Sigmoid colon (tissue), 7 donors: ENCODE data around the gene NECTIN1. TPM values are rescaled to one million over a fixed set of nuclear protein-coding genes. Genes with fewer than 3 reads are reported as not detected.
"Not testable (repeated sequence)": the region's sequence is repeated elsewhere in the genome, so short reads cannot be mapped to it uniquely, and the experiment has no call there.

ENCODE experiments used
- DNase-seq: peaks from one replicate; pipeline ENCODE4 v3.0.0-alpha.2; 2019
- H3K27ac ChIP-seq, 4 donors: fragments of 200-600 bp; sonication (generic); one replicate each; pipeline ENCODE4 v1.5.1; 2016 to 2019; ENCODE audit warnings: mild to moderate bottlenecking in 1 of 4
- H3K27me3 ChIP-seq, 3 donors: fragments of 200-600 bp; sonication (generic); one replicate each; pipeline ENCODE4 v1.5.1; 2019; ENCODE audit warnings: mild to moderate bottlenecking in 1 of 3
- H3K36me3 ChIP-seq, 4 donors: fragments of 200-600 bp; sonication (generic); one replicate each; pipeline ENCODE4 v1.5.1; 2016 to 2019
- H3K4me1 ChIP-seq, 4 donors: fragments of 200-600 bp; sonication (generic); one replicate each; pipeline ENCODE4 v1.5.1; 2017 to 2019
- H3K4me3 ChIP-seq, 4 donors: fragments of 200-600 bp; sonication (generic); one replicate each; pipeline ENCODE4 v1.5.1; 2017 to 2019; ENCODE audit warnings: mild to moderate bottlenecking in 2 of 4, moderate library complexity in 1 of 4
- H3K9me3 ChIP-seq, 4 donors: fragments of 200-600 bp in 3 of 4; sonication (generic) in 3 of 4; one replicate each; pipeline versions ENCODE4 v1.5.1 to v1.6.1; 2013 to 2019
- CTCF ChIP-seq, 4 experiments: fragments of 450-650 bp in 3 of 4; fragments of 200-600 bp in 1 of 4; IDR thresholded peaks; one replicate each; pipeline ENCODE4 v1.5.1; 2016 to 2019; ENCODE audit warnings: antibody characterized with exemption in 4 of 4, mild to moderate bottlenecking in 3 of 4, moderate library complexity in 2 of 4
- EP300 ChIP-seq, 4 donors: sonication (generic); formaldehyde crosslinking; IDR thresholded peaks; one replicate each; pipeline ENCODE4 v1.6.1; 2017; ENCODE audit warnings: antibody characterized with exemption in 4 of 4
- POLR2A ChIP-seq, 2 donors: fragments of 450-650 bp; IDR thresholded peaks; one replicate each; pipeline ENCODE4 v1.6.1; 2016; ENCODE audit warnings: antibody characterized with exemption in 2 of 2, mild to moderate bottlenecking in 2 of 2, moderate library complexity in 2 of 2
- POLR2AphosphoS5 ChIP-seq, 4 donors: sonication (generic); formaldehyde crosslinking; IDR thresholded peaks; one replicate each; pipeline ENCODE4 v1.6.1; 2017; ENCODE audit warnings: antibody characterized with exemption in 4 of 4
- WGBS, 2 donors: extraction: QIAGEN DNeasy Blood & Tissue Kit; methylation state at CpG; one replicate each; pipeline ENCODE4 v1.1.7; 2013; 5-methylcytosine and 5-hydroxymethylcytosine counted together
- intact Hi-C: fragments of 100-400 bp; cut with DNase I; formaldehyde crosslinking; loops from one replicate; pipeline ENCODE4 v1.15.1; 2023
- polyA plus RNA-seq, 3 donors: library from polyadenylated mRNA; stranded (reverse); fragments of 200-250 nt; gene quantifications; one replicate each; pipeline ENCODE4 v1.2.3, GENCODE V29; 2013
- total RNA-seq, 4 donors: library from RNA; depleted of rRNA; stranded (reverse); fragments of >200 nt; gene quantifications; one replicate each; pipeline ENCODE4 v1.1.0, GENCODE V29; 2016
- donor health status: healthy with polysubstance abuse.
- donor health status: Bipolar disorder and iron deficiency.
- donor health status: healthy.

Gene NECTIN1
- total and polyA plus RNA-seq, 7 donors = 0.16 to 19.0 (median 1.7) TPM

GRCh38 chr11:119602745-119603373, 126.1 kb downstream of the NECTIN1 start:
- TF ChIP-seq CTCF (IDR thresholded peaks at IDR 0.05) = no peak
- no peak for TF ChIP-seq POLR2A (IDR thresholded peaks at IDR 0.05)
- no peak for TF ChIP-seq POLR2AphosphoS5 (IDR thresholded peaks at IDR 0.05)
- no peak for TF ChIP-seq EP300 (IDR thresholded peaks at IDR 0.05)
- peaks cover 0 to 19% (median 0%) of the 10 kb centered on the region in 3 donors for H3K27me3 ChIP-seq
- no peaks in the 10 kb centered on the region for H3K4me1 ChIP-seq
- no peaks in the 10 kb centered on the region for H3K36me3 ChIP-seq
- DNase-seq = no peak
- H3K27ac ChIP-seq = no peak overlapping the region
- no peak overlapping the region for H3K4me3 ChIP-seq
- WGBS, 2 donors = 78 to 81% methylated on average over 28 of the region's 28 CpGs
- intact Hi-C loops = no loop called here
- H3K9me3 ChIP-seq = no peaks in the 10 kb centered on the region

- no peaks in the 10 kb centered on the region for H3K9me3 ChIP-seq
- no peaks in the 10 kb centered on the region for H3K4me1 ChIP-seq
- no peak overlapping the region for H3K4me3 ChIP-seq
- no peak overlapping the region for H3K27ac ChIP-seq
- intact Hi-C loops = no loop called here
- no peak for DNase-seq
- no peak for TF ChIP-seq CTCF (IDR thresholded peaks at IDR 0.05)
- no peak for TF ChIP-seq EP300 (IDR thresholded peaks at IDR 0.05)
- TF ChIP-seq POLR2AphosphoS5 (IDR thresholded peaks at IDR 0.05) = no peak
- TF ChIP-seq POLR2A (IDR thresholded peaks at IDR 0.05) = no peak
- WGBS, 2 donors = 57 to 72% methylated on average over 10 of the region's 10 CpGs
- peaks cover 0 to 14% (median 0%) of the 10 kb centered on the region in 3 donors for H3K27me3 ChIP-seq
- no peaks in the 10 kb centered on the region for H3K36me3 ChIP-seq
Observed at GRCh38 chr11:119599864-119600541, 129.0 kb downstream of the NECTIN1 start.

DNA sequence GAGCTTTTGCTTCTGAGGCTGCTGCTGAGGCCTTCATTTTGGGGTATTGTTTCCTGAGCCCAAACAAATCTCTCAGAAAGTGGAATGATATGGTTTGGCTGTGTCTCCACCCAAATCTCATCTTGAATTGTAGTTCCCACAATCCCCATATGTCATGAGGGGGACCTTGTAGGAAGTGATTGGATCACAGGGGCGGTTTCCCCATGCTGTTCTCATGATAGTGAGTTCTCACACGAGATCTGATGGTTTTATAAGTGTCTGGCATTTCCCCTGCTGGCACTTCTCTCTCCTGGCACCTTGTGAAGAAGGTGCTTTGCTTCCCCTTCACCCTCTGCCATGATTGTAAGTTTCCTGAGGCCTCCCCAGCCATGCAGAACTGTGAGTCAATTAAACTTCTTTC, 133.1 kb downstream of the NECTIN1 start:
- WGBS, 2 donors = 32 to 65% methylated on average over 2 of the region's 2 CpGs
- H3K27me3 ChIP-seq, H3K4me1 ChIP-seq, H3K27ac ChIP-seq, intact Hi-C loops, H3K9me3 ChIP-seq, H3K4me3 ChIP-seq, H3K36me3 ChIP-seq, DNase-seq: not testable (repeated sequence)

DNA sequence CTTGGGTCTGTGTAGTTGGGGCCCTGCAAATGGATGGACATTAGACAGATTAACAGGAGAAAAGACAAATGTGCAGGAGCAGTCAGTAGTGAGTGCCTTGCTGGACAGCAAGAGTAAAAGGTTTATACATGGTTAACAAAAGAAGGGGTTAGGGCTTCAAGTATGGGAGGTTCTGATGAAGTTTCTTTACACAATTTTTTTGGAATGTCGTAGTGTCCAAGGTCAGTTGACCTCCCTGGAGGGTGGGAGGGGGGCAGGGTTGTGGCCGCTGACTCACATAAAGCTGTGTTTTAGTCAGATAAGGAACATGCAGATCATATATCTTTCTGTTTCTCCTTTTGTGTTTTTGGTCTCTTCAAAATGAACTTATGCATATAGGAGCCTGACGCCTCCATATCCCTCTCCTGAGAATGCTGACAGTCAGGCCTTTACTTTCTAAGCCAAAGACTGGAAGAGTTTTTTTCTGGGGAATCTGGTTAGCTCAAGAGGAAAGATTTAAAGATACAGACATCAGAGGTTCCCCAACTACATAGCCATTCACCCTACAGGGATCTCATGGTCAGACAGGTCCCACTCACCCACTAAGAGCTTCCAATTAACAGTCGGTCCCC, 134.3 kb downstream of the NECTIN1 start:
- peaks cover 0 to 3% (median 0%) of the 10 kb centered on the region in 4 donors for H3K9me3 ChIP-seq
- no peak overlapping the region for H3K4me3 ChIP-seq
- H3K27me3 ChIP-seq = no peaks in the 10 kb centered on the region
- intact Hi-C loops = no loop called here
- no peak for TF ChIP-seq CTCF (IDR thresholded peaks at IDR 0.05)
- no peak for TF ChIP-seq POLR2AphosphoS5 (IDR thresholded peaks at IDR 0.05)
- TF ChIP-seq POLR2A (IDR thresholded peaks at IDR 0.05) = no peak
- TF ChIP-seq EP300 (IDR thresholded peaks at IDR 0.05) = no peak
- no peaks in the 10 kb centered on the region for H3K4me1 ChIP-seq
- no peaks in the 10 kb centered on the region for H3K36me3 ChIP-seq
- no peak for DNase-seq
- 56 to 73% methylated on average over 4 of the region's 4 CpGs for WGBS, 2 donors
- no peak overlapping the region for H3K27ac ChIP-seq

DNA sequence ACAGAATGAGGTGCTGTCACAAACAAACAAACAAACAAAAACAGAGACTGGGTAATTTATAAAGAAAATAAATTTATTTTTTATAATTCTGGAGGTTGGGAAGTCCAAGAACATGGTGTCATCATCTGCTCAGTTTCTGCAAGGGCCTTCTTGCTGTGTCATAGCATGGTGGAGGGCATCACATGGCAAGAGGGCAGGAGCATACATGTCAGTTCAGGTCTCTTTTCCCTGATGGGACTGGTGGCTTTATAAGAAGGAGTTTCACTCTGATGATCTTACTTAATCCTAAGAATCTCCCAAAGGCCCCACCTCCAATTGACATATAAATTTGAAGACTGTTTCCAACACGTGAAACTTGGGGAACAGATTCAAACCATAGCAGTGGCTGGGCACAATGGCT, 135.7 kb downstream of the NECTIN1 start:
- Histone ChIP-seq H3K36me3 (no peaks in the 10 kb centered on the region), H3K9me3 (peaks cover 0 to 3% (median 0%) of the 10 kb centered on the region in 4 donors), H3K27ac (no peak overlapping the region), H3K4me1 (no peaks in the 10 kb centered on the region), H3K27me3 (no peaks in the 10 kb centered on the region), H3K4me3 (no peak overlapping the region)
- DNase-seq = no peak
- TF ChIP-seq POLR2AphosphoS5 (IDR thresholded peaks at IDR 0.05) (no peak), POLR2A (IDR thresholded peaks at IDR 0.05) (no peak), CTCF (IDR thresholded peaks at IDR 0.05) (no peak), EP300 (IDR thresholded peaks at IDR 0.05) (no peak)
- intact Hi-C loops = no loop called here
- WGBS, 2 donors = 81 to 83% methylated on average over 1 of the region's 1 CpG
